ENCODE measurements around the gene CASTOR2.
"Not testable (repeated sequence)": the region's sequence is repeated elsewhere in the genome, so short reads cannot be mapped to it uniquely, and the experiment has no call there.

DNA sequence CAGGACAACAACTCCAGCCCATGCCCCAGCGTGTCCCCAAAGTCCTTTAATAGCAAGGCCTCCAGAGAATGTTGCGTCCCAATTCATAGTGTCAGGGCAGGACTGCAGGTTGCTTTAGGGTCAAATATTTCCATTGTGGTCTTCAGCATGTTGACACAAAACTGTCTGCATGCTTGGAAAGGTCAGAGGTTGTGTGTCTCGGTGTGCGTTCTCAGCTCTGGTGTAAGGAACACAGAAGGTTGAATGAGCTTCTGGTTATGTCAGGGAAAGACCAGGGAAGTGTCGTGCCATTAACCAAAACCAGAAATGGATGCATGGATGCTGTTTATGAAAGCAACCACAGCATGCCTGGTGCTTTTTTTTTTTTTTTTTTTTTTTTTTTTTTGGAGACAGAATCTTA, 31.9 kb downstream of the CASTOR2 start:
- TF ChIP-seq POLR2A, CTCF (IDR thresholded peaks at IDR 0.05): not testable (repeated sequence)

Data from adrenal gland (tissue), 5 donors.